Ovary (tissue), 9 donors: ENCODE data around the gene SPACA7. TPM values are rescaled to one million over a fixed set of nuclear protein-coding genes. Genes with fewer than 3 reads are reported as not detected.

Experiments
- DNase-seq, 5 donors: peaks; one replicate each; pipeline ENCODE4 v3.0.0-alpha.2; 2019 to 2020
- H3K27ac ChIP-seq, 2 donors: fragments of 200-600 bp; one replicate each; pipeline versions ENCODE4 v1.5.1 to v1.8.0; 2019 to 2022
- H3K27me3 ChIP-seq: fragments of 200-600 bp; one replicate; pipeline ENCODE4 v1.8.0; 2022
- H3K36me3 ChIP-seq: fragments of 200-600 bp; sonication (generic); one replicate; pipeline ENCODE4 v1.5.1; 2019
- H3K4me1 ChIP-seq: one replicate; pipeline ENCODE4 v1.8.1; 2013; ENCODE audit warnings: mild to moderate bottlenecking, moderate library complexity; ENCODE audit not compliant: insufficient read depth
- H3K4me3 ChIP-seq: fragments of 200-600 bp; sonication (generic); one replicate; pipeline ENCODE4 v1.5.1; 2017
- H3K9me3 ChIP-seq, 2 donors: fragments of 200-600 bp in 1 of 2; sonication (generic) in 1 of 2; one replicate each; pipeline versions ENCODE4 v1.5.1 to v1.8.1; 2013 to 2019; ENCODE audit warnings: mild to moderate bottlenecking in 1 of 2, moderate library complexity in 1 of 2
- EP300 ChIP-seq: sonication (generic); formaldehyde crosslinking; IDR thresholded peaks from one replicate; pipeline ENCODE4 v1.6.1; 2017; ENCODE audit warnings: antibody characterized with exemption
- POLR2A ChIP-seq: fragments of 450-650 bp; IDR thresholded peaks from one replicate; pipeline ENCODE4 v1.6.1; 2017; ENCODE audit warnings: antibody characterized with exemption, mild to moderate bottlenecking, moderate library complexity
- WGBS, 3 donors: extraction: QIAGEN DNeasy Blood & Tissue Kit in 1 of 3; methylation state at CpG; one replicate each; pipeline versions ENCODE4 v1.1.5 to v1.1.7; 2013 to 2017; 5-methylcytosine and 5-hydroxymethylcytosine counted together
- intact Hi-C, 4 donors: fragments of 100-400 bp; cut with DNase I; formaldehyde crosslinking; loops; one replicate each; pipeline versions ENCODE4 v1.11.0 to v1.15.1; 2022 to 2023
- polyA plus RNA-seq, 2 donors: library from polyadenylated mRNA; stranded (reverse); fragments of 200-250 nt in 1 of 2; fragments of 350-450 nt in 1 of 2; fragmentation: Illumina TruSeq in 1 of 2; extraction: RNeasy Lipid Tissue Mini Kit (QIAGEN cat#74804) in 1 of 2; gene quantifications; one replicate each; pipeline ENCODE4 v1.2.3, GENCODE V29; 2013 to 2014
- total RNA-seq, 7 donors: library from RNA; depleted of rRNA in 2 of 7; stranded (reverse); fragments of >200 nt in 2 of 7; fragmentation: NEBNext Ultra II Directional in 3 of 7; extraction: Animal tissue kit (Norgen Biotek cat#: 25700) in 3 of 7; gene quantifications; one replicate each; pipeline versions ENCODE4 v1.1.0 to v1.2.4, GENCODE V29; 2016 to 2023
- TF ChIP-seq, protein P1 (sequence below), 3 donors: fragments of 450-650 bp in 2 of 3; fragments of 200-600 bp in 1 of 3; IDR thresholded peaks; one replicate each; pipeline versions ENCODE4 v1.5.1 to v1.8.0; 2016 to 2022; ENCODE audit warnings: antibody characterized with exemption in 3 of 3, mild to moderate bottlenecking in 1 of 3
- donor health status: DM: no; HTN: no; CAD: no; lungs with moderate emphysema.
- donor health status: DM: no; HTN: no; CAD: no.
- donor health status: Bipolar disorder and iron deficiency.
- donor health status: DM: yes; HTN: yes; CAD: no.
- donor health status: DM: no; HTN: no; CAD: no.
- donor health status: DM: yes; HTN: yes; CAD: no.

SPACA7 gene
- total and polyA plus RNA-seq, 9 donors: not detected

DNA sequence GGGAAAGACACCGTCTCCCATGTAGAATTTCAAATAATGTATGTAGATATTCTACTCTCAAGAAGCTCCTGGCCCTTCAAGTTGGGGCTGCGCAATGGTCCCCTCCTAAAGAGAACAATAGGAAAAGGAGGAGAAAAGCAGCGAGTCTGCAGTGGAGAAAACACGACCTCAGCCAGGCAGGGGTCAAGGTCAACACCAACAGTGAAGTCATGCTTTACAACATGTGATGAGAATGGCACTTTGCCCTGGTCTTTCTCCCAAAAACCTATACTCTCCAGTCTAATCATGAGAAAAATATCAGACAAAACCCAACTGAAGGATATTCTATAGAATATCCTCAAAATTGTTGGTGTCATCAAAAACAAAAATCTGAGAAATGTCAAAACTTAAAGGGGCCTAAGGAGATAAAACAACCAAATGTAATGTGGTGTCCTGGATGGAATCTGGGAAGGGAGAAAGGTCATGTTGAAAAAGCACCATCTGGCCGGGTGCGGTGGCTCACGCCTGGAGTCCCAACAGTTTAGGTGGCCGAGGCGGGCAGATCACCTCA is 101.0 kb downstream of the SPACA7 start:
- intact Hi-C loops: no loop called here
- TF ChIP-seq POLR2A (no peak), EP300 (no peak)
- TF ChIP-seq, protein P1, sequence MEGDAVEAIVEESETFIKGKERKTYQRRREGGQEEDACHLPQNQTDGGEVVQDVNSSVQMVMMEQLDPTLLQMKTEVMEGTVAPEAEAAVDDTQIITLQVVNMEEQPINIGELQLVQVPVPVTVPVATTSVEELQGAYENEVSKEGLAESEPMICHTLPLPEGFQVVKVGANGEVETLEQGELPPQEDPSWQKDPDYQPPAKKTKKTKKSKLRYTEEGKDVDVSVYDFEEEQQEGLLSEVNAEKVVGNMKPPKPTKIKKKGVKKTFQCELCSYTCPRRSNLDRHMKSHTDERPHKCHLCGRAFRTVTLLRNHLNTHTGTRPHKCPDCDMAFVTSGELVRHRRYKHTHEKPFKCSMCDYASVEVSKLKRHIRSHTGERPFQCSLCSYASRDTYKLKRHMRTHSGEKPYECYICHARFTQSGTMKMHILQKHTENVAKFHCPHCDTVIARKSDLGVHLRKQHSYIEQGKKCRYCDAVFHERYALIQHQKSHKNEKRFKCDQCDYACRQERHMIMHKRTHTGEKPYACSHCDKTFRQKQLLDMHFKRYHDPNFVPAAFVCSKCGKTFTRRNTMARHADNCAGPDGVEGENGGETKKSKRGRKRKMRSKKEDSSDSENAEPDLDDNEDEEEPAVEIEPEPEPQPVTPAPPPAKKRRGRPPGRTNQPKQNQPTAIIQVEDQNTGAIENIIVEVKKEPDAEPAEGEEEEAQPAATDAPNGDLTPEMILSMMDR (IDR thresholded peaks at IDR 0.05): no peak
- 67 to 73% (median 70%) methylated on average over 9 of the region's 9 CpGs for WGBS, 3 donors
- Histone ChIP-seq H3K9me3 (no peaks in the 10 kb centered on the region), H3K27ac (no peak overlapping the region), H3K27me3 (no peaks in the 10 kb centered on the region), H3K36me3 (no peaks in the 10 kb centered on the region), H3K4me3 (no peak overlapping the region), H3K4me1 (peaks cover 3% of the 10 kb centered on the region)
- peak in 1 of 5 donors; percentile 36 for DNase-seq

DNA sequence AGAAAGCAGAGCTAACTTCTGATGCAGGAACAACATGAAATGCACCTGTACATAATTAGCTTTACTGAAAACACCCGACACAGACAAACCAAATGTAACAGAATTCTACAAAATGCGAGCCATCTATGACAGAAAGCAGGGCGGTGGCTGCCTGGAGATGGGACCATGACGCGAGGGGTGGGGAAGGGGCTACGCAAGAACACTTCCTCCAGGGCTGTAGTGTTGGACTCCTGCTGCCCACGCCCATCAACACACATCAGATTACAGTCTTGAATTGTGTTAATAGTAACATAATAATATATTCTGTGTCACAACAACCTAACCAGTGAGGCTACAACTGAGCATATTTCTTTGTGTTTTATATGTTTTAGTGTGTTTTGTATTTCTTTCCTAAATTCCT is 103.2 kb downstream of the SPACA7 start:
- intact Hi-C loops: no loop called here
- 89 to 96% (median 94%) methylated on average over 7 of the region's 7 CpGs for WGBS, 3 donors
- Histone ChIP-seq H3K27ac (no peak overlapping the region), H3K27me3 (no peaks in the 10 kb centered on the region), H3K36me3 (no peaks in the 10 kb centered on the region), H3K4me3 (no peak overlapping the region), H3K9me3 (no peaks in the 10 kb centered on the region), H3K4me1 (peaks cover 3% of the 10 kb centered on the region)
- TF ChIP-seq POLR2A (no peak), EP300 (no peak)
- TF ChIP-seq, protein P1 (IDR thresholded peaks at IDR 0.05): no peak
- DNase-seq: no peak

DNA sequence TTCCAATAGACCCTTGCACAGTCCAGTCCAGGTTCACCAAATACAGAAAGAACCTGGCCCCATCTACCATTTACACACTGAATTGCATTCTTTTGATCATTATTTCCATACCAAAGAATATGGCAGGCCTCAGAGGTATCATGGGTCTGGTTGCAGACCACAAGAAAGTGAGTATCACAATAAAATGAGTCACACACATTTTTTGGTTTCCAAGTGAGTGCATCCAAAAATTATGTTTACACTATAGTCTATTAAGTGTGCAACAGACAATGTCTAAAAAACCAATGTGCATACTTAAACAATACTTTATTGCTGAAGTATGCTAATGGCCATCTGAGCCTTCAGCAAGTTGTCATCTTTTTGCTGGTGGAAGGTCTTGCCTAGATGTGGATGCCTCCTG is 105.3 kb downstream of the SPACA7 start:
- TF ChIP-seq POLR2A (no peak), EP300 (no peak)
- TF ChIP-seq, protein P1 (IDR thresholded peaks at IDR 0.05): no peak
- Histone ChIP-seq H3K4me1 (peaks cover 3% of the 10 kb centered on the region), H3K9me3 (no peaks in the 10 kb centered on the region), H3K27me3 (no peaks in the 10 kb centered on the region), H3K4me3 (no peak overlapping the region), H3K36me3 (no peaks in the 10 kb centered on the region), H3K27ac (no peak overlapping the region)
- no peak for DNase-seq
- intact Hi-C loops: no loop called here

DNA sequence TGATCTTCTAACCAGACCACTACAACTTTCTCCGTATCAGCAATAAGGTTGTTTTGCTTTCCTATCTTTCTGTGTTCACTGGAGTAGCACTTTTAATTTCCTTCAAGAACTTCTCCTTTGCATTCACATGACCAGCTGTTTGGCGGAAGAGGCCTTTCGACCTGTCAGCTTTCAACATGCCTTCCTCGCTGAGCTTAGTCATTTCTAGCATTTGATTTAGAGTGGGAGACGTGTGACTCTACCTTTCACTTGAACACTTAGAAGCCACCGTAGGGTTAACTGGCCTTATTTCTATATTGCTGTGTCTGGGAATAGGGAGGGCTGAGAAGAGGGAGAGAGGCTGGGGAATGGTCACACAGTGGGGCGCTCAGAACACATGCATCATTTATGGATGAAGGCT is 107.1 kb downstream of the SPACA7 start:
- Histone ChIP-seq H3K4me3 (no peak overlapping the region), H3K4me1 (no peaks in the 10 kb centered on the region), H3K36me3 (no peaks in the 10 kb centered on the region), H3K9me3 (no peaks in the 10 kb centered on the region), H3K27ac (no peak overlapping the region), H3K27me3 (no peaks in the 10 kb centered on the region)
- WGBS, 3 donors: 94 to 95% (median 95%) methylated on average over 7 of the region's 7 CpGs
- TF ChIP-seq EP300: no peak
- TF ChIP-seq, protein P1 (IDR thresholded peaks at IDR 0.05): no peak
- no peak for DNase-seq
- intact Hi-C loops: no loop called here

Other genes with a start within 250 kb of the SPACA7 start
- 10 to 100 TPM; 21.3 to 58.0 (median 37.7) TPM for gene TUBGCP3, start 211.8 kb downstream of the SPACA7 start, total RNA-seq
- gene TUBGCP3, start 211.8 kb downstream of the SPACA7 start, polyA plus RNA-seq: 10 to 100 TPM; 19.4 to 20.4 TPM